SW480 (cell line): Measurements from ENCODE around the gene KIF17.

Experiments
- DNase-seq: peaks from one replicate; pipeline ENCODE4 v3.0.0-alpha.2; 2016; ENCODE audit warnings: low spot score

The KIF17 gene

GRCh38 chr1:20717452-20718342, at the start of gene KIF17:
TSS of gene KIF17 (minus strand) at chr1:20718007. CDS start at chr1:20717706, 301 bp downstream.
- no peak for DNase-seq

GRCh38 chr1:20767271-20767670, 49.5 kb upstream of the KIF17 start:
- DNase-seq = no peak

GRCh38 chr1:20763417-20763816, 45.6 kb upstream of the KIF17 start:
- no peak for DNase-seq

- DNase-seq = no peak
Measured at GRCh38 chr1:20760322-20760721, 42.5 kb upstream of the KIF17 start.

GRCh38 chr1:20753589-20753988, 35.8 kb upstream of the KIF17 start:
- DNase-seq = peak; percentile 54

DNA sequence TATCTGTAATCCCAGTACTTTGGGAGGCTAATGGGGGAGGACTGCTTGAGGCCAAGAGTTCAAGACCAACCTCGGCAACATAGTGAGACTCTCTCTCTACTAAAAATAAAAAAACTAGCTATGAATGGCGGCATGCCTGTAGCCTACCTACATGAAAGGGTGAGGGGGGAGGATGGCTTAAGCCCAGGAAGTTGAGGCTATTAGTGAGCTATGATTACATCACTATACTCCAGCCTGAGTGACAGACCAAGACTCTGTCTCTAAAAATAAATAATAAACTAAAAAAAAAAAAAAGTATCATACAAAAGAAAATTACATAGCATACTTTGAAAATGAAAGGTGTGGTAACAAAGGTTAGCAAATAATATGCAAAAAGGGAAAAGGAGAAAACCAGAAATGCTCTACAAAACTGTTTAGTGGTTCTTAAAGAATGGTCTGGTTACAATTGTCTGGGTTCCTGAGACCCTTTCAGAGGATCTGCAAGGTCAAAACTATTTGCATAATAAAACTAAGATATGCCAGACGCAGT, 33.7 kb upstream of the KIF17 start:
- DNase-seq = no peak

GRCh38 chr1:20742671-20743070, 24.9 kb upstream of the KIF17 start:
- DNase-seq = no peak

- DNase-seq = no peak
Measured at GRCh38 chr1:20740781-20741180, 23.0 kb upstream of the KIF17 start.

DNA sequence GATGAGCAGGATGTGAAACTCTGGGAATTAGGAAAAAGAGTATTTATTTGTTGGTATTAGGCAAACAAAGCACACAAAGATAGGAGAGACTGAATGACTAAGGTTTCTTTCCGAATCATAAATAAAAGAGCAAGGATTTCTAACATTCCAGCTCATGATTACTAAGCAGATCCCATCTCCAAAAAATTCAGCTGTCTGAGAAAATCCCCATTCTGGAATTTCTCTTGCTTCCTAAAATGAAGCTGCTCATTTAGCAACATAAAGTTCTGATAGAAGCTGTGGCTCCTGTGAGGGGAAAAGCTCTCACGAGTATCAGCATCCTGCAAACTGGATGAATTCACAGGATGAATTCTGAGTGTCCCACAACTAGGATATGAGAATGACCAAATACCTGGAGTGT, 21.4 kb upstream of the KIF17 start:
- DNase-seq = no peak

DNA sequence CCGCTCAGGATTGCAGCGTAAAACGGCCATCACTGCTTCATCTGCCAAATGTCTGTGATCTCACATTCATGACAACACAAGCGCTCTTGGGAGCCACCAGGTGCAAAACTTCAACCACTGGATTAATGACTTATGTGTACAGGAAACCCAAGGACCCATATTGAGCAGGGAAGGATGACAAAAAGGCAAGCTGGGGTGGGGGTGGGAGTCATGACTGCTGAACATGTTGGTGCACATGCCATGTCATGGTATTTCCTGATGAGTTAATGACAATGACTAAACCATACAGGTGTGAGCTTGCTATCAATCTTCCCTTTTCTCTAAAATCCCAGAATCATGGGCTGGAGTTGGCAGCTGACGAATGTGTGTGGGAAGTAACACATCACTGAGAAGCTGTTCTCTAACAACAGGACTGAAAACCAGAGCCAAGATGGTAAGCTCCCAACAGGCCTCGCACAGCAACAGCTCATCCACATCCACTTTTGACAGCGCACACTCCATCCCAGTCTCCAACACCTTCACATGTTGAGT, 17.8 kb upstream of the KIF17 start:
- DNase-seq = no peak

DNA sequence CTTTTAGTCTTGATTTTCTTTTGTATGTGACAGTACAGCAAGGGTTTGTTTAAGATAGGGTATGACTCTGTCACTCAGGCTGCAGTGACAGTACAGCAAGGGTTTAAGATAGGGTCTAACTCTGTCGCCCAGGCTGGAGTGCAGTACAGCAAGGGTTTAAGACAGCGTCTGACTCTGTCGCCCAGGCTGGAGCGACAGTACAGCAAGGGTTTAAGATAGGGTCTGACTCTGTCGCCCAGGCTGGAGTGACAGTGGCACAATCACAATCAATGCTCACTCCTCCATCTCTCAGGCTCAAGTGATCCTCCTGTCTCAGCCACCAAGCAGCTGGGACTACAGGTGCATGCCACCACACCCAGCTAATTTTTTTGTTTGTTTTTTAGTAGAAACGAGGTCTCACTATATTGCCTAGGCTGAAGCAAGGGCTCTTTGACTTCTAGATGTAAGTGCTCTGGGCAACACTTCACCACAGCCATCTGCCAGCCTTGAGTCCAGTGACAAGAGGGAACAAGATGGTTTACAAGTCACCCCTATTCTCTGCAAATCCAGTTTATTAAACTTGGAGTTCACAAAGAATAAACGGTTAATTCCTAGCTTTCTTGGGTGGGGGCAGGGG, 15.7 kb upstream of the KIF17 start:
- no peak for DNase-seq

- peak; percentile 95 for DNase-seq
Measured at GRCh38 chr1:20732588-20733359, 15.0 kb upstream of the KIF17 start, which contains the start of gene SH2D5. TSS of gene SH2D5 (minus strand) at chr1:20732703. CDS start at chr1:20728044, 4,659 bp downstream.

DNA sequence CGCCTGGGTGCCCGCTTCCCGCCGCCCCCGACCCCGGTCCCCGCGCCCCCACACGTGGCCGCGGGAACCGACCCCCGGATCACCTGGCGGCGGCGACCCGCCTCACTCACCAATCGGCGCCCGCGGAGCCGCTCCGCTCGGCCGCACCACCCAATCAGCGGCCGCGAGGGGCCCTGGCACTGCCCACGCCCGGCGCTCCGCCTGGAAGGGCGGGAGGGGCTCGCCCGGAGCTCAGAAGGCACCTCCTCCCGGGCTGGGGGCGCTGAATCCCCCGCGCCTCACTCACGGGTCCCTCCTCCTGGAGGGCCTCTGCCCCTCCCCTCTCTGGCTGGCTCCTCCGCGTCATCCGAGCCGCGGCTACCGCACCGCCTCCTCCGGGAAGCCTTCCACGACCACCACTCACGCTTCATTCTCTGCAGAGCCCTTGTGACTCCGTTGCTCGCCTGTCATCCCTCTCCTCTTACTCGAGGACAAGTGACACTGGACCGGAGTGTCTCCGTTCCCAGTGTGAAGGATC, 14.3 kb upstream of the KIF17 start:
- peak; percentile 59 for DNase-seq

- no peak for DNase-seq
Measured at GRCh38 chr1:20731057-20731991, 13.5 kb upstream of the KIF17 start.

GRCh38 chr1:20730690-20731056, 12.9 kb upstream of the KIF17 start:
- no peak for DNase-seq

DNA sequence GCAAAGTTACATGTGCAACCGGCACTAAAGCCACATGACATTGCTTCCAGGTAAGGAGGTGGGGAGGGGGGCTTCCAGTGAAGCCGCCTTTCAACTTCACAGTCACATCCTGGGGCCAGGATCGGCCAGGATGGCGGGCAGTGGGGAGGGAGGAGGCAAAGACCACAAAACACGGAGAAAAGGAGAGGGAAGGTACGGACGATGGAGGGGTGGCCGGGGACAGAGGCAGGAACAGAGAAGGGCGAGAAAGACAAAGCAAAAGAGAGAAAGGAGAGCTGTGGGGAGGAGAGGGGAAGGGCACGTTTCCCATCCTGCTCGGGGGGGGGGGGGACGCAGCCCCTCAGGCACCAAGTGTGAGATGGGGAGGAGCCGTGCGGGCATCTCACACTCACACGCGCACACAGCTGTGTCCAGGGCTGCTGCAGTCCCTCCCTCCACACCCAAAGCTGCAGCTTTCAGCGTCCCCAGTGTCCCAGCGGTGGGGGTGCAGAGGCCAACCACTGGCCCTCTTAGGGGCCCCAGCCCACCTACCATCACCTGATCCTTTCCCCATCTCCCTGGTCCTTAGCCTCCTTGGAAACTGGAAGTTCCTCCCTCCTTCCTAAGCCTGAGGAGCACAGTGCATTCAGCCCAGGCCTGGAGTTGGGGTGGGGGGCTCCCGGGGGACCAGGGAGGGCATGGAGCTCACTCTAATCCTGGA, 12.3 kb upstream of the KIF17 start:
- DNase-seq = no peak

- no peak for DNase-seq
Measured at GRCh38 chr1:20729155-20729931, 11.5 kb upstream of the KIF17 start.

DNA sequence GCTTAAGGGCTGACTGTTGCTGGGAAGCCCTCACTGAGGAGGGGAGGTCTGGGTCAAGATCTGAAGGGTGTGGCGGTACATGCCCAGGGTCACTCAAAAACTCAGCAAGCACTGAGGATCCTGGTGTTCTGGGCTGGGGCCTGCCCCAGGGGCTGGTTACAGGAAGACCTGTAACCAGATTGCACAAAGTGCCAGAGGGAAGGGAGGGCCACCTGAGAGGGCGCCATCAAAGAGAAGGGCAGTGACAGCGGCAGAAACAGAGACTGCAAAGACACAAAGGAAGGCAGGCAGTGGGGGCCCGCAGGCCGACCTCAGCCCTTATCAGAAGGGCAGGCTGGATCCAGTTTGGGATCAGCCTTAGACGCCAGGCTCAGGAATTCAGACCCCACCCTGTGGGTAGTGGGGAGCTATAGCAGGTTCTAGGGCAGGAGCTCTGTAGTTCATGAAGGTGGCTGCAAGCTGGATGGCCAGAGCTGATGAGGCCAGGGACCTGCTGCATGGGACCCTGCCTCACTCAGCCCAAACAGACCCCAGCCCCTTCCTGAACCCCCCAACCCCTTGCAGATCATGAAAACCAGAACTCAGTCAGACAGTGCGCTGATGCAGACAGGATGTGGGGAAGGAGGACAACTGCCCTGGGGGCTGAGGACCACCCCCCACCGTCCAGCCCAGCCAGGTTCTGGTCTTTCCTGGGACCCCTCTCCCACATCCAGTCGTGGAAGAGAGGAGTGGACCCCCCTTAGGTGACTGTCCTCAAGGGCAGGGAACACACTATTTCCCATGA, 10.8 kb upstream of the KIF17 start:
- no peak for DNase-seq
